Ovary (tissue), 3 donors: ENCODE results near the gene PIGC.

Experiments
- EP300 ChIP-seq: sonication (generic); formaldehyde crosslinking; IDR thresholded peaks from one replicate; pipeline ENCODE4 v1.6.1; 2017; ENCODE audit warnings: antibody characterized with exemption
- POLR2A ChIP-seq: fragments of 450-650 bp; IDR thresholded peaks from one replicate; pipeline ENCODE4 v1.6.1; 2017; ENCODE audit warnings: antibody characterized with exemption, mild to moderate bottlenecking, moderate library complexity
- TF ChIP-seq, protein P1 (sequence below), 3 donors: fragments of 450-650 bp in 2 of 3; fragments of 200-600 bp in 1 of 3; IDR thresholded peaks; one replicate each; pipeline versions ENCODE4 v1.5.1 to v1.8.0; 2016 to 2022; ENCODE audit warnings: antibody characterized with exemption in 3 of 3, mild to moderate bottlenecking in 1 of 3
- donor health status: DM: no; HTN: no; CAD: no.

DNA sequence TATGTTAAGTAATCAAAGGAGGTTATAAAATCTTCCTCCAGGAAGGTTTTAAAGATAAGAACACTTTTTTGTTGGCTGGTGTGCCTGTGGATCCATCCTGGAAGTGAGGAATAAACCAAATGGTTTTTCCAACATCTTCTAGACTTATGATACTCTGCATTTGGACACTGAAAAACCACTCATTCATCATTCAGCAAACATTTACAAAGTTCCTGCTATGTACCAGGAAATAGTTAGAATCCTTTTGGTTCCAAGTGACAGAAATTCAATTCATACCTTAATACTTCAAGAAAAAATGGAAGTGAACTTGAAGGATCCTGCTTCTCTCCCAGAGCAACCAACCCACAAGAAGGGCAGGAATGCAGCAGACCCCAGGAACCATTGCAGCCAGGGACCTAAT, 39.6 kb upstream of the PIGC start:
- TF ChIP-seq, protein P1, sequence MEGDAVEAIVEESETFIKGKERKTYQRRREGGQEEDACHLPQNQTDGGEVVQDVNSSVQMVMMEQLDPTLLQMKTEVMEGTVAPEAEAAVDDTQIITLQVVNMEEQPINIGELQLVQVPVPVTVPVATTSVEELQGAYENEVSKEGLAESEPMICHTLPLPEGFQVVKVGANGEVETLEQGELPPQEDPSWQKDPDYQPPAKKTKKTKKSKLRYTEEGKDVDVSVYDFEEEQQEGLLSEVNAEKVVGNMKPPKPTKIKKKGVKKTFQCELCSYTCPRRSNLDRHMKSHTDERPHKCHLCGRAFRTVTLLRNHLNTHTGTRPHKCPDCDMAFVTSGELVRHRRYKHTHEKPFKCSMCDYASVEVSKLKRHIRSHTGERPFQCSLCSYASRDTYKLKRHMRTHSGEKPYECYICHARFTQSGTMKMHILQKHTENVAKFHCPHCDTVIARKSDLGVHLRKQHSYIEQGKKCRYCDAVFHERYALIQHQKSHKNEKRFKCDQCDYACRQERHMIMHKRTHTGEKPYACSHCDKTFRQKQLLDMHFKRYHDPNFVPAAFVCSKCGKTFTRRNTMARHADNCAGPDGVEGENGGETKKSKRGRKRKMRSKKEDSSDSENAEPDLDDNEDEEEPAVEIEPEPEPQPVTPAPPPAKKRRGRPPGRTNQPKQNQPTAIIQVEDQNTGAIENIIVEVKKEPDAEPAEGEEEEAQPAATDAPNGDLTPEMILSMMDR (IDR thresholded peaks at IDR 0.05) = no peak
- TF ChIP-seq POLR2A (no peak), EP300 (no peak)
